ENCODE measurements around the gene TMPRSS11A.

The TMPRSS11A gene

DNA sequence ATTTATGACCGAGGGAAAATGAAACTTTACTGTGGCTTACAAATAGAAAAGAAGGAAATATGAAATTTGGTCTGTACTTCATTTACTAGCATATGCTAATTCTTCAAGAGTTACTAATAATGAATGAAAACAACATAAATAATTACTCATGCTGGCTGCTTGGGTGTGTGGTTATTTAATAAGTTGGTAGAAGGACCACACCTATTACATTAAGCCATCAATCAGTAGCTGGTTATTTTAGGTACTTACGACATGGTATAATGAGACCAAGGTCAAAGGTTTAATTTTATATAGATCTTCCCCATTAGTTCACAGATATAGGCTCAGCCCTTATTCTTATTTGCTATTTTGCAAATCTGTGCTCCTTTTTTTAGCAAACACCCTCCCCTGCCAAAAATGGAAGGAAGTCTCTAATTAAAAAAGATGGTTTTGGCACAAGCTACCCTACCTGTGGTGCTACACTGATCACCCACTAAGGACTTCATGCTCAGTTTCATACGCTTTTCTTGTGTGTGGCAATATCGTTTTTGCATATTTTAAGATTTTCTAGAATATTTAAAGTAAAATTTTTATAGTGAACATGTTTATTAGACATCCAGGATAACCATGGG lies 93.6 kb downstream of the TMPRSS11A start:
- no peak for ATAC-seq

DNA sequence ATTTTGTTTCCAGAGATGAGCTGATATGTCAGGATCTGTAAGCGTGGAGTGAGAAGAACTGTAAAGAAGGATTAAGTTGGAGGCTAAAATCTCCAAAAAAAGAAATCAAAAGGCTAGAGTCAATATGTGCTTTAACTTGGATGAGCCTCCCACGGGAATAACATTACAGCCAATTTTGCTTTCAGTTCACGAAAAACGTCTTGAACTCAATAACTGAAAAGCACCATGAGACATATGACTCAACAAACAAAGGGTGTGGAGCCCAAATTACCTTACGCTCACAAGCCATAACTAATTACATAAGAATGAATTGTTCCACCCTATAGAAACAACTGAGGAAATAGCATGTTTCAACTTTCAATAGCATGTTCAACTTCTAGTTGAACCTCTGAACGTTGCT lies 101.8 kb downstream of the TMPRSS11A start:
- no peak for ATAC-seq

All from activated CD4-positive, CD25-positive, alpha-beta regulatory T cell treated with anti-CD3 and anti-CD28 coated beads, Interleukin-2, amount 50 U/mL, for 24 hours (primary cell).